ENCODE results near the gene CSRNP3.
A peak's percentile ranks its signal among the peaks of the same experiment; 100 is the strongest.
"Not testable (repeated sequence)": the region's sequence is repeated elsewhere in the genome, so short reads cannot be mapped to it uniquely, and the experiment has no call there.

CSRNP3 gene

DNA sequence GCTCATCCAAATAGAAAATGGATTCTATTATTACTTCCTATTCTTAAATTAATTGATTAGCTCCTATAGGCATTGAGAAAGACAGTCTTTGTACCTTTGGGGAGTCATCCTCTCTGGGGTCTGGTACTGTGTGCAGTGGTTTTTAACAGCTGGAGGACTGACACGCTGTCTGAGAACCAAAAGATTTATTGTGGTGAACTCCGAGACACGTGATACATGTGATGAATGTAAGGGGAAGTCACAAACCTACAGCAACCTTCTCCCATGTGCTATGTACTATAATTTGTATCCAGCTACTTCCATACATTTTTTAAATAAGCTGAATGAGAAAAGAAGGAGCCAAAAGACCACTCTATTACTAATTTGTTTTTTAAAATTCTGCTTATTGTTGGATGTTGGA, 190.9 kb downstream of the CSRNP3 start:
- H3K27ac ChIP-seq = no peak overlapping the region

DNA sequence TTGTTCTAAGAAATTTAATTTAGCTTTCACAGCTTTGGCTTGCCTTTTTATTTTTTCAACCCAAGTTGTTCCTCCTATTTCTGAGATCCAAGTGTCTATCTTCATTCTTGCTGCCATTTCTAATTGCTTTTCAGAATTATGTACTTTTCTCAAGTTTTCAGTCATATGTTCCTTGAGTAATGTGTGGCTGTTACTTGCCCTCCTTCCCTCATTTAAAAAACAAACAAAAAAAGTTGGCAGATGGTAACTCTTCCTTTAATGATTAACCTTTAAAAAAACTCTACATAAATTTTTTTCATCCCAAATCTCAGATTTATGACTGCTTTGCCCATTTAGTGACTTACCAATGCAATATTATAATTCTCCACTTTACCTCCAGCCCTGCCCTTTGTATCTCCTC, 193.2 kb downstream of the CSRNP3 start:
- Histone ChIP-seq H3K4me3 (no peak overlapping the region), H3K27ac (no peak overlapping the region)

More for the DNA sequence above, 190.9 kb downstream of the CSRNP3 start:
- H3K4me3 ChIP-seq = no peak overlapping the region

DNA sequence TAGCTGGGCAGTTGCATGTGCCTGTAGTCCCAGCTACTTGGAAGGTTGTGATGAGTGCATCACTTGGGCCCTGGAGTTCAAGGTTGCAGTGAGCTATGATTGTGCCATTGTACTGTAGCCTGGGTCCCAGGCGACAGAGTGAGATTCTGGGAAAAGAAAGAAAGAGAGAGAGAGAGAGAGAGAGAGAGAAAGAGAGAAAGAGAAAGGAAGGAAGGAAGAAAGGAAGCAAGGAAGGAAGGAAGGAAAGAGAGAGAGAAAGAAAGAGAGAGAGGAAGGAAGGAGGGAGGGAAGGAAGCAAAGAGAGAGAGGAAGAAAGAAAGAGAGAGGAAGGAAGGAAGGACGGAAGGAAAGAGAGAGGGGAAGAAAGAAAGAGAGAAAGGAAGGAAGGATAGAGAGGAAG, 196.1 kb downstream of the CSRNP3 start:
- Histone ChIP-seq H3K27ac (no peak overlapping the region), H3K4me3 (no peak overlapping the region)

DNA sequence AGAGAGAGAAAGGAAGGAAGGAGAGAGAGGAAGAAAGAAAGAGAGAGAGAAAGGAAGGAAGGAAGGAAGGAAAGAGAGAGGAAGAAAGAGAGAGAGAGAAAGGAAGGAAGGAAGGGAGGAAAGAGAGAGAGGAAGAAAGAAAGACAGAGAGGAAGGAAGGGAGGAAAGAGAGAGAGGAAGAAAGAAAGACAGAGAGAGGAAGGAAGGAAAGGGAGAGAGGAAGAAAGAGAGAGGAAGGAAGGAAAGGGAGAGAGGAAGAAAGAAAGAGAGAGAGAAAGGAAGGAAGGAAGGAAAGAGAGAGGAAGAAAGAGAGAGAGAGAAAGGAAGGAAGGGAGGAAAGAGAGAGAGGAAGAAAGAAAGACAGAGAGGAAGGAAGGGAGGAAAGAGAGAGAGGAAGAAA, 196.6 kb downstream of the CSRNP3 start:
- H3K4me3 ChIP-seq, H3K27ac ChIP-seq: not testable (repeated sequence)

DNA sequence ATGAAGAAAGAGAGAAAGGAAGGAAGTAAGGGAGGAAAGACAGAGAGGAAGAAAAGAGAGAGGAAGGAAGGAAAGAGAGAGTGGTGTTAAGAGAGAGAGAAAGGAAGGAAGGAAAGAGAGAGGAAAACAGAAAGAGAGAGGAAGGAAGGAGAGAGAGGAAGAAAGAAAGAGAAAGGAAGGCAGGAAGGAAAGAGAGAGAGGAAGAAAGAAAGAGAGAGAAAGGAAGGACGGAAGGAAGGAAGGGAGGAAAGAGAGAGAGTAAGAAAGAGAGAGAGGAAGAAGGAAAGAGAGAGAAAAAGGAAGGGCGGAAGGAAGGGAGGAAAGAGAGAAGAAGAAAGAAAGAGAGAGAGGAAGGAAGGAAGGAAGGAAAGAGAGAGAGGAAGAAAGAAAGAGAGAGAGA, 197.1 kb downstream of the CSRNP3 start:
- Histone ChIP-seq H3K27ac (no peak overlapping the region), H3K4me3 (no peak overlapping the region)

DNA sequence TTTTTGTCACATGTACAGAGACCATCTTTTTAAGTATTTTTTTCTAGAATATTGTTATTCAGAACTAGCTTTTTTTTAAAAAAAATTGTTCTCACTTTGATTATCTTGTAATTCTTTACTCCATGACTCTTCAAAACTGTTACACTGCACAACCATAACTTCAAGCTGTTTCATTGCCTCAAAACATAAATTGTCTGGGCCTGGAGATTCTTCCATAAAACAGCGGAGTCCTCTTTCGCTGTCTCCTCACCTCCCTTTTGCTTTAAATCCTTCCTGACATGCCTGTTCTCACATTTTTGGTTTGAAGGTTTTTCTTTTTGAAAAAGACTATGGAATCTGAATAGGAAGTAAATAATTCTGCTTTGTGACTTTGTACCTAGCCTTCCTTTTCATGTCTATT, 197.9 kb downstream of the CSRNP3 start:
- Histone ChIP-seq H3K4me3 (no peak overlapping the region), H3K27ac (no peak overlapping the region)

DNA sequence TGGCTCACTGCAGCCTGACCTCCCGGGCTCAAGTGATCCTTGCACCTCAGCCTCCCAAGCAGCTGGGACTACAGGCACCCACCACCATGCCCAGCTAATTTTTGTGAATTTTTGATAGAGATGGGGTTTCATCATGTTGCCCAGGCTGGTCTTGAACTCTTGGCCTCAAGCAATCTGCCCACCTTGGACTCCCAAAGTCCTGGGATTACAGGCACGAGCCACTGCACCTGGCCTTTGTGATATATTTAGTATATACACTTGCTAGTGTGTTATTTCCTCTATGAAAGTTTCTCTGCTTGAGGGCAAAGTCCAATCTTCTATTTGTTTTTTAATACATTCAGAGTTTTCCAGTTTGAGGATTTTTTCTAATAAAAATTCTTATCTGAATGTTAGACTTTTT, 205.3 kb downstream of the CSRNP3 start:
- Histone ChIP-seq H3K4me3 (no peak overlapping the region), H3K27ac (no peak overlapping the region)

DNA sequence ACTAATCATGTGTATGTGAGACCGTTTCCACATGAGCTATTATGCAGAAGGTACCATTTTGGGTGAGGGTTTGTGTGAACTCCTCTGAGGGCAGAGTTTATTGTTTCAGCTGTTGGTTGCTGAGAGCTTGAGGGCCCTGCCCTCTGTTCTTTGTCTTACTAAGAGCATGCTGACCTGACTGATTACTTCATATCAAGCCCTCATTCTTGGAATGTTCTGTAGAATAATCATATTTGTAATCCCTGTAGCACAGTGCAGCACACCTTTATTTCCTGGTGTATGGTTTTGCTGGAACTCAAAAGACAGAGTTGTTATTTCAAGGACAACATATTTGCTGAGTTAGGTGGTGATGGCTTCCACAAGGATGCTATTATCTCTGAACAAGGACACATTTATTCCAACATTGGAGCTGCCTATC, 206.1 kb downstream of the CSRNP3 start:
- no peak overlapping the region for H3K4me3 ChIP-seq

DNA sequence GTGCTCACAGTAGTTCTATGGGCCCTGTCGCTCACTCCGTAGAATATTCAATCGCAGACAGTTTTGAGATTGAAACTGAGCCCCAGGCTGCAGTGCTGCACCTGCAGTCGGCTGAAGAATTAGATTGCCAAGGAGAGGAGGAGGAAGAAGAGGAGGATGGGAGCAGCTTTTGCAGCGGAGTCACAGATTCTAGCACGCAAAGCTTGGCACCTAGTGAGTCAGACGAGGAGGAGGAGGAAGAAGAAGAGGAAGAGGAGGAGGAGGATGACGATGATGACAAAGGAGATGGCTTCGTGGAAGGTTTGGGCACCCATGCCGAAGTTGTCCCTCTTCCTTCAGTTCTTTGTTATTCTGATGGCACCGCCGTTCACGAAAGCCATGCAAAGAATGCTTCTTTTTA, 209.4 kb downstream of the CSRNP3 start:
- Histone ChIP-seq H3K27ac (no peak overlapping the region), H3K4me3 (no peak overlapping the region)

More for the DNA sequence above, 206.1 kb downstream of the CSRNP3 start:
- H3K27ac ChIP-seq = no peak overlapping the region

DNA sequence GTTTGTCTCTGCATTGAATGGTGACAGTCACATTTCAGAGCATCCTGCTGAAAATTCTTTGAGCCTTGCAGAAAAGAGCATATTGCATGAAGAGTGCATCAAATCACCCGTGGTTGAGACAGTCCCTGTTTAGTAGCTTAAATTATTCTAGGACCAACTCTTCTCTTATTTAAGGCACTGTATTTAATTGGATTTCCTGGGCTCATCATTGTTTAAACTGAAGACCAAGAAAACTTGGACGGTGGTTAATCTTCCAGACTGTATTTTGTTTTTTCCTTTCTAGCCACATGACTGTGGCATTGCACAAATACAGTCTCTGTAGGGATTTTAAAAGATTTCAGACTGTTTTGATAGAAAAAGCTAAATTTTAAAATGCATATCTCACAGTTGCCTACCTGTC, 210.1 kb downstream of the CSRNP3 start:
- Histone ChIP-seq H3K4me3 (no peak overlapping the region), H3K27ac (no peak overlapping the region)

DNA sequence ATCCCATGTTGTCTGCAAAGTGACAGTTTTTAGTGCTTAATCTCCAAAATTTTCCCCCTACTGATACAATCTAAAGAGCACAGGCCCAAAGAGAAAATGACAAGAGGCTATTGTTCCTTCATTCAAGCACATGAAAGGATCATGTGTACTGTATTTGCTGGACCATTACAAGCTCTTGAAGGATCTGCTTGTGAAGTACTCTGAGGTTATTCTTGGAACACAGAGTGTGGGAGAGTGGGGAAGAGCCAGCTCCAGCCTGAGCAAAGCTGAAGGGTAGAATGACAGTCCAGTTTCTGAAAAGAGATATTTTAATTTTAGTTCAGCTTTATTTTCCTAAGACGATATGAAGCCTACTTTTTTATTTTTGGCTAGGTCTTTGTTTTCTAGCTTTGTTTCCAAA, 212.3 kb downstream of the CSRNP3 start:
- peak overlapping the region in 2 of 21 experiments; percentile 32 for H3K27ac ChIP-seq
- no peak overlapping the region for H3K4me3 ChIP-seq

DNA sequence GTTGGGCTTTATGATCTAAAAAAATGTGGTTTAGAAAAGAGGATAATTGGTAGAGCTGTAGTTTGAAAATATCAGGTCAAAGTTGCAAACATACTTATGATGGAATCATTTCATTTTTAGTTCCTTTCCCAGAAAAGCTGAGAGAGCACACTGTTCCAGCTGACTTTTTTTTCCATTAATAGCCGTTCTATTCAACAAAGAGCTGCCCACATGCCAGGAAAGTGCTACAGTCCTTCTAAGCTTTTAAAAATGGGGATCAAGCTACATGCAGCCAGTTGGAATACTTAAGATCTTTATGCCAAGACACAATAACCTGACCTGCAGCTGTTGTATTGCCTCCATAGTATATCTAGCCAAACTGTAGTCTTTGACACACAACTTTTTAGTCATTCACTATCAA, 213.0 kb downstream of the CSRNP3 start:
- no peak overlapping the region for H3K4me3 ChIP-seq
- H3K27ac ChIP-seq = peak overlapping the region in 1 of 21 experiments; percentile 14

DNA sequence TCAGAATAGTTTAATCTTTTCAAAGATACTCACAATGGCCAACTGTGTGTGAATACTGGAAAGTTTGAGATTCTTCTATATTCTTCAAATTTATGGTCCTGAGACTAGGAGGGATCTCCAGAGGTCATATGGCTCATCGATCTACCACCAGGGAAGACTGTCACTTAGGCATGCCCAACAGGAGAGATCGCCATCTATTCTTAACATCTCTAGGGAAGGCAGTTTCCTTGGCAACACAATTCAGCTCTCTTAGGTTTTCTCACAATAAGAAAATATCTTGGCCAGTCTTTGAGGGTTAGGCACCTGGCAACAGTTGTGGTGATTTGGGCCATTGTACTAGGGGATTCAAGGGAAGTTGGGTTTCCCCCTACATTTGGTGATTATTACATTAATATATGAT, 217.3 kb downstream of the CSRNP3 start:
- H3K27ac ChIP-seq = no peak overlapping the region

DNA sequence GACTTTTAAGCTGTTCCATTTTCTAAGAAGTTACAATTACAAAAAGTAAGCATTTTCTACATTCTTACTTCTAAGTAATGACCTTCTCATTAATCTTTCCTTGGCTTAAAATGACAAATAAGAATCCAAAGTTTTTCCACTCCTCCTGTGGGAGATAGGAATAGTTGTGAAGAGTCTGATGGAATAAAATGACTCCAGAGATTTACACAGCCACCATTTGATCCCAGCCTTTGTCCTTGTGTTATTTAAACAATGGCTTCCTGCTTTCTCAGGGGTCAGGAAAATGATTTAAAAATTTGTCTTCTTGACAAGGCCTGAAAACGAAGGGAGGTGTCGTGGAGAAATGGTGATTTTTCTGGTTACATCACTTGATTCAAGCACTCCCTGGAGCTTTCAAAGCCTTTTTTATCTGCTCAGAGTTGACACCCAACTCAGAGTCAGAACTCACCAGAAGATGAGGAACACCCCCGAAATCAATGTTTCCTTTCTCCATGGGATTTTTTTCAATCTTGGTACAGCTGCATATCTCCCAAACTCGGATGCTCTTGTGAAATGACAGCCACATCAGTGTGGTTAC, 218.0 kb downstream of the CSRNP3 start:
- no peak overlapping the region for H3K4me3 ChIP-seq
- no peak overlapping the region for H3K27ac ChIP-seq

More for the DNA sequence above, 217.3 kb downstream of the CSRNP3 start:
- no peak overlapping the region for H3K4me3 ChIP-seq

DNA sequence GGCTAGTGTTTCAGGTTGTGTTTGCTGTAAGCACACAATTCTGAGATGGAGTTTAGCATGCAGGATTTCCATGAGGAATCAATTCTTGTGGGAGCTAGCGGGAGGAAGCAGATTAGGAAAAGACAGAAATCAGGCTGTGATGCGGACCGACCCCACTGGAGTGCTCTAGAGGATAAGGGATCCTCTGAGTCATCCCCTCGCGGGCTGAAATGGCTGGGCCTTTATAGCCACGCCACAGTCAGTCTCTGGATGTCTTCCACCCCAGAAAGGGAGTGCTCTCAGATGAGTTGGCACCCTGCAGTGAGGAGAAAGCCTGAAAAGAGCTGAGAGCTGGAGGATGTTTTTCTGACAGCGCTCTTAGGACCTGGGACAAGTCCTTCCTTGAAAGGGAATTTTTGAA, 222.1 kb downstream of the CSRNP3 start:
- H3K4me3 ChIP-seq = no peak overlapping the region
- H3K27ac ChIP-seq = no peak overlapping the region

DNA sequence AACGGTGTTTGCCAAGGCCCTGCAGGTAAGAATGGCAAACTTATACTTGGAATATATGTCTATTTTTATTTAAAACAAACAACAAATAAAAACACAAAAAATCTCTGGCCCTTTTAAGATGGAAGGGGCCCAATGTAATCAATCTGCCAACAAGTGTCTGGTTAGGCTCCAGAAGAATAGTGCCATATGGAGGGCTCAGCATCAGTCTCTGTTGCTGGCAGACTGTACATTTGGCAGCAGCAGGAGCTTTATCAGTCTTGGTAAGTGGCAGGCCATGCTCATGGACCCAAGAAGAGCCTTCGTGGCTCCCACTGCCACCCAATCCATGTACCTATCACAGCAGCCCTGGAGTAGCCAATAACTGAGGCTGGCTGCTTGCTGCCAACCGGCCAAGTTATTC, 223.4 kb downstream of the CSRNP3 start:
- H3K4me3 ChIP-seq = no peak overlapping the region

DNA sequence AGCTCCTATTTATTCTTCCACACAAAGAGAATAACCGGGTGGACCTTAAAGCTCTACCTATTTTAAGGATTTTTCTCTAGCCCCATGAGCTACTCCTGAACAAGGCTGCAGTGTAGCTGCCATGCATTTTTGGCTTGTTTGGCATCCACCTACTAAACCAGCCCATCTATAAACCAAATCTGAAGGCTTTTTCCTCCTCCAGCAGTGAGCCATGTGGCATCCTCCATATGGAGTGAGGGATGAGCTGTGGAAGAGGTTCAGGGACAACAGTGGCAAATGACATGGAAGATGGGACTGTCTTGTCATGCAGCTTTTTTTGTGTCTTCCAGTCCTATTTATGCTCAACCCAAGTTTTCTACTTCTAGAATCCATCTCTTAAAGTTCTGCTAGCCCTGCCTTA, 224.3 kb downstream of the CSRNP3 start:
- Histone ChIP-seq H3K27ac (no peak overlapping the region), H3K4me3 (no peak overlapping the region)

More for the DNA sequence above, 223.4 kb downstream of the CSRNP3 start:
- H3K27ac ChIP-seq = no peak overlapping the region

DNA sequence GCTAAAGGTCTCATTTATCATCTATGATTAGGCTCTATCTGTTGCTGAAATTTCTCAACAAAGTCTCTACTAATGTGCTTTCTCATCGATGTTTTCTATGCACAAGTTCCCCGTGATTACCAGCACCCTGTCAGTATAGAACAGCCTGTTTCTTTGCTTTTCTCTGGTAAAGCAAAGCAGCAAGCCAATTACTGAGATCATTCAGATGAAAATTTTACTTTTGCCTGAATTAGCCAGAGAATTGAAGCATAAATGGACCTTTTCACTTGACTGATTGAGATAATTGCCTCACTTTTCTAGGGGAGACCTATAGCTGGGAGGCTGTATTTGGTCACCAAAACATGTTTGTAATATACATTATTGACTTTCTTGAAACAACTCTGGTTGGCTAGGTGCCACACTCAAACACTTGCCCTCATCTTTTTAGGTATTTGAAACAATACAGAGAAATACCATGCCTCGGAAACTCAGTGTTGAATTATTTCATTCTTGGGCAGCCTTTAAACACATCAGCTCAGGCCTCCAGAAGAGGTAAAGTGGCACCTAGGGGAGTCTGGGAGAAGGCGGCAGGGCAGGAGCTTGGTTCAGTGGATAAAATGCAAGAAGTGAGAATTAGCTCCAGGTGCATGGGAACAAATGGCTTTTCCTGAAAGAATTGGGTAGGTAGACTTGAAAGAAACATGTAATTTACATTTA, 228.4 kb downstream of the CSRNP3 start:
- Histone ChIP-seq H3K4me3 (no peak overlapping the region), H3K27ac (no peak overlapping the region)

DNA sequence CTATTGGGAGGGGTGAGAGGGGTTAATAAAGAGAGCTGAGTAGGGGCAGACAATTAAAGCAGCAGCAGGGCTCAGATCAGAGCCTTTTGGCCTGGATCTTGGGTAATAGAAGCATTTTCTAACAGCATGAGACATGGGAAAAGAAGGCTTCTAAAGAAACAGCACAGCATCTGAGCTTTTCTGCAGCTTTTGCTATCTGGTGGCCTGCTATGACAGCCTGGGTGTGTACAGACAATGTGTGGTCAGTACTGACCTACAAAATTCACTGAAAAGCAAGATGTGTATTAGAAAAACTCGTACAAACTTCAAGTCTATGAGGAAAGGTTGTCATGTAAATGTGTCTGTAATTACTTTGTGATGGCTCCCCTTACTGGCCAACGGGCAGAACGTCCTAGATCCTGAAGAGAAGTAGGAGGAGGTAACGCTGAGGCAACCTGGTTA, 229.0 kb downstream of the CSRNP3 start:
- H3K27ac ChIP-seq = no peak overlapping the region

DNA sequence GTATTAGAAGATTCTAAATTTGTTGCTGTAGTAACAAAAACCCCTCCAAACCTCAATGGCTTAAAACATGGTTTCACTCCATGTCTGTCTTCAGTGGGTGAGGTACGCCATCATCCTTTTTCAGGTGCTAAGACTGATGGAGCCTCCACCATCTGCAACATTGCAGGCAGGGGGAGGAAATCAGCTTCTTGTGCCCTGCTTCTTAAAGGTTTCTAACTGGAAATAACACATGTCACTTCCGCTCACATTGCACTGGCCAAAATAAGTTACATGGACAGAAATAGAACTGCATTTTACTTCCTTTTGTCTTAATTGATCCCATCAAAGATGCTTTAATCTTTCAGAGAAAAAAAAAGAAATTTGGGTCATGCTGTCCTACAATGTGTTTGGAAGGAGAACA, 230.4 kb downstream of the CSRNP3 start:
- H3K4me3 ChIP-seq = no peak overlapping the region

More for the DNA sequence above, 229.0 kb downstream of the CSRNP3 start:
- H3K4me3 ChIP-seq = no peak overlapping the region

DNA sequence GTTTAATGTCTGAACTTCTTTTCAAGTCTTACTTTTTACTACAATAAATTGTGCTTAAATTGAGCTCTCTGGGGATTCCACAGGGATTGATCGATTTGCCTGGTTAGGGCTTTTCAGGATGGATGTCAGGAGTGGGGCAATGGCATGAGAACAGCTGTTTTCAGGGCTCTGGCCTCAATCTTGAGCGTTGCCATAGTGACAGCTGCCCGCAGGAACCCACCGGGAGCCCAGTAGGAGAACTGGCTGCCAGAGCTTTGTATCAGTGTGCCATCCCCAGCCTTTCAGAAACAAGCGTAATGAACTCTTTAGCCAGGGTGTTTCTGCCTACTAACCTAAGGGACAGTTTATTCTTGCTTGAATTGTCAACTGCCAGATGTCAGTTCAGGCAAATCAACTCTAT, 231.0 kb downstream of the CSRNP3 start:
- no peak overlapping the region for H3K27ac ChIP-seq
- H3K4me3 ChIP-seq = no peak overlapping the region

More for the DNA sequence above, 230.4 kb downstream of the CSRNP3 start:
- H3K27ac ChIP-seq = no peak overlapping the region

DNA sequence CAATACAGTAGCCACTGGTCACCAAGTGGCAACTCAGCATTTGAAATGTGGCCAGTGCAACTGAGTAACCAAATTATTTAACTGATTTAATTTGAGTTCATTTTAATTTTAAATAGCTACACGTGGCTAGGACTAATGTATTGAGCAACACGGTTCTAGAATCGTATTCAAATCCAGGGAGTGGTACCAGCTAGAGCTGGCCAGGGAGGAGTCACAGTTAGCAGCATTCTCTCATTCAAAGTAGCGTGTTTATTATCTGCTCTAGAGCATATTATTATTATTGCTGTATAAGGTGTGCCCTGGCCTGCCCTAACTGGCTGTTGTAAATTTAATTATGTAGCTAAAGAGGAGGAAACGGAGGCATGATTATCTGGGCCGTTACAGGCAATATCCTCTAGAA, 231.6 kb downstream of the CSRNP3 start:
- no peak overlapping the region for H3K27ac ChIP-seq
- H3K4me3 ChIP-seq = no peak overlapping the region
